ENCODE measurements around the gene HAO2.

DNA sequence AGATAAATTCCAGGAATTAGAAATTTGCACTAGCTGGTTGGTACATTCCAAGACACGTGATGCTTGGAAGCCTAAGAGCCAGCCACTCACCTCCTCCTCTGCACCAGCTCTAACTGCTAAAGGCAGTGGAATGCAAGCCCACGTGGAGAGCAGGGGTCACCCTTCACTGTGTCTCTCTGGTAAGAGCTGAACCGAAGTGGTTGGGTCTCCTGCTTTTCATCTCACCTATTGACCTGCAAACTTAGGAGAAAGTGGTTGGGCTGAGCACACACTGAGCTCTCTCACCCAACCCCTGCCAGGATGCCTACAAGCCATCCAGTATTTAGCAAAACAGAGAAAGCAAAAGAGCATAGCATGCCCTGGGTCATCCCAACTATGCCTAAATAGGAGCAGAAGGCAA is 19.3 kb downstream of the HAO2 start:
- TF ChIP-seq, protein P1, sequence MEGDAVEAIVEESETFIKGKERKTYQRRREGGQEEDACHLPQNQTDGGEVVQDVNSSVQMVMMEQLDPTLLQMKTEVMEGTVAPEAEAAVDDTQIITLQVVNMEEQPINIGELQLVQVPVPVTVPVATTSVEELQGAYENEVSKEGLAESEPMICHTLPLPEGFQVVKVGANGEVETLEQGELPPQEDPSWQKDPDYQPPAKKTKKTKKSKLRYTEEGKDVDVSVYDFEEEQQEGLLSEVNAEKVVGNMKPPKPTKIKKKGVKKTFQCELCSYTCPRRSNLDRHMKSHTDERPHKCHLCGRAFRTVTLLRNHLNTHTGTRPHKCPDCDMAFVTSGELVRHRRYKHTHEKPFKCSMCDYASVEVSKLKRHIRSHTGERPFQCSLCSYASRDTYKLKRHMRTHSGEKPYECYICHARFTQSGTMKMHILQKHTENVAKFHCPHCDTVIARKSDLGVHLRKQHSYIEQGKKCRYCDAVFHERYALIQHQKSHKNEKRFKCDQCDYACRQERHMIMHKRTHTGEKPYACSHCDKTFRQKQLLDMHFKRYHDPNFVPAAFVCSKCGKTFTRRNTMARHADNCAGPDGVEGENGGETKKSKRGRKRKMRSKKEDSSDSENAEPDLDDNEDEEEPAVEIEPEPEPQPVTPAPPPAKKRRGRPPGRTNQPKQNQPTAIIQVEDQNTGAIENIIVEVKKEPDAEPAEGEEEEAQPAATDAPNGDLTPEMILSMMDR (IDR thresholded peaks at IDR 0.05): no peak
- no peak for TF ChIP-seq POLR2A (IDR thresholded peaks at IDR 0.05)

Data from adrenal gland (tissue), 5 donors.